ENCODE results near the gene C16orf86.

DNA sequence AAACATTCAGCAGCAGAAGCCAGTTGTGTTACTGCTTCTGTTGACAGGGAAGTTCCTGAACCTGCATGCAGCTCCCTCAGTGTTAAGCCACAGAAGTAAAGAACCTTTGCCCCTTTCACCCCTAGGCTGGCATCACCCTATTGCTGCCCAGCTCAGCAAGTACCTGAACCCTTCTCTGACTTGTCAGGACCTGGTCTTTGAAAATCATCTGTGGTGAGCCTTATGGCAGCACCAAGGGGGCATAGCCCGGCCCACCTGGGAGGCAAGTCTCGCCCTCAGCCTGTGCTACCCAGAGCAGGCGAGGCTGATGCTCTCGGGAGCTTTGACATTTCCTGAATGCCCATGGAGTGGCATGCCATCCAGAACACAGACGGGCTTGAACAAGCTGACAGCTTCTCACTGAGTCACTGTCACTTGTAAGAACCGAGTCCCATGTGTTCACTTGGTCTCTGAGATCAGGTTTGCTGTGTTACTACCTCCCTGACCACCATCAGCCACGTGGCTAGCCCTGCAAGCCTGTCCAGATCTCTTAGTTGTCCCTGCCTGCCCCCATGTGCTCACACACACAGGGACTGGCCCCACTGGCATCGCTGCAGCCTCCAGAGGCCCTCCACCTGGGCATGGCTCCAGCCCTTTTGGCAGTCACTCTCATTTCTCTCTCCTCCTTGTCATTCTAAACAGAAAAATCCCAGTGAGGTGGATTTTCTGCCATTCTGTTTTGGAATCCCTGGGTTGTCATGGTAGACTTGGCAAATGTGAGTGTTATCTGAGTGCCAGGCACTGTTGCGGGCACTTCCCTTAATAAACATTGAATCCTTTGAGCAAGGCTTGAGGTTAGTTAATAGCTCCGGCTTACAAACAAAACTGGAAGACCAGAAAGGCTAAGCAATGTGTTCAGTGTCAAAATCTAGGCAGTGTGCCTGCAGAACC lies 24.6 kb upstream of the C16orf86 start:
- TF ChIP-seq, protein P1, sequence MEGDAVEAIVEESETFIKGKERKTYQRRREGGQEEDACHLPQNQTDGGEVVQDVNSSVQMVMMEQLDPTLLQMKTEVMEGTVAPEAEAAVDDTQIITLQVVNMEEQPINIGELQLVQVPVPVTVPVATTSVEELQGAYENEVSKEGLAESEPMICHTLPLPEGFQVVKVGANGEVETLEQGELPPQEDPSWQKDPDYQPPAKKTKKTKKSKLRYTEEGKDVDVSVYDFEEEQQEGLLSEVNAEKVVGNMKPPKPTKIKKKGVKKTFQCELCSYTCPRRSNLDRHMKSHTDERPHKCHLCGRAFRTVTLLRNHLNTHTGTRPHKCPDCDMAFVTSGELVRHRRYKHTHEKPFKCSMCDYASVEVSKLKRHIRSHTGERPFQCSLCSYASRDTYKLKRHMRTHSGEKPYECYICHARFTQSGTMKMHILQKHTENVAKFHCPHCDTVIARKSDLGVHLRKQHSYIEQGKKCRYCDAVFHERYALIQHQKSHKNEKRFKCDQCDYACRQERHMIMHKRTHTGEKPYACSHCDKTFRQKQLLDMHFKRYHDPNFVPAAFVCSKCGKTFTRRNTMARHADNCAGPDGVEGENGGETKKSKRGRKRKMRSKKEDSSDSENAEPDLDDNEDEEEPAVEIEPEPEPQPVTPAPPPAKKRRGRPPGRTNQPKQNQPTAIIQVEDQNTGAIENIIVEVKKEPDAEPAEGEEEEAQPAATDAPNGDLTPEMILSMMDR (IDR thresholded peaks at IDR 0.05; ENCODE audit: low read depth, low read length, poor library complexity, severe bottlenecking) = no peak
- no peak for TF ChIP-seq EZH2phosphoT487 (IDR thresholded peaks at IDR 0.05; ENCODE audit: borderline replicate concordance, low read length)

All from DOHH2 (cell line).